ENCODE measurements around the gene FANCE. TPM values are rescaled to one million over a fixed set of nuclear protein-coding genes. Genes with fewer than 3 reads are reported as not detected.

FANCE gene
- total RNA-seq, 2 donors from 2014 or later = 4.9 to 9.2 TPM

GRCh38 chr6:35505999-35506412, 53.9 kb downstream of the FANCE start:
- Histone ChIP-seq H3K27me3 (no peaks in the 10 kb centered on the region), H3K4me3 (no peak overlapping the region), H3K27ac (no peak overlapping the region), H3K9me3 (no peaks in the 10 kb centered on the region), H3K36me3 (replicated peaks in 1 of 2; ENCODE audit: insufficient read depth in 1 of 2, low read depth in 2 of 2) (no peaks in the 10 kb centered on the region), H3K4me1 (no peaks in the 10 kb centered on the region)
- ATAC-seq (no peak), DNase-seq (no peak)
- intact Hi-C loops (cut with DNase I) = no loop called here
- WGBS, 2 donors = 31 to 57% methylated on average over 9 to 21 of the region's 21 CpGs
- TF ChIP-seq POLR2A (IDR thresholded peaks at IDR 0.05) = no peak
- no peak for TF ChIP-seq CTCF (IDR thresholded peaks at IDR 0.05)

GRCh38 chr6:35506536-35506935, 54.4 kb downstream of the FANCE start:
- Histone ChIP-seq H3K36me3 (replicated peaks in 1 of 2; ENCODE audit: insufficient read depth in 1 of 2, low read depth in 2 of 2) (no peaks in the 10 kb centered on the region), H3K27me3 (no peaks in the 10 kb centered on the region), H3K27ac (no peak overlapping the region), H3K4me3 (no peak overlapping the region), H3K9me3 (no peaks in the 10 kb centered on the region), H3K4me1 (no peaks in the 10 kb centered on the region)
- WGBS, 2 donors = 89 to 96% methylated on average over 3 of the region's 3 CpGs
- intact Hi-C loops (cut with DNase I) = no loop called here
- ATAC-seq (no peak), DNase-seq (no peak)
- no peak for TF ChIP-seq POLR2A (IDR thresholded peaks at IDR 0.05)

GRCh38 chr6:35507221-35507620, 55.1 kb downstream of the FANCE start:
- H3K4me3 ChIP-seq = no peak overlapping the region
- 93 to 96% methylated on average over 2 of the region's 2 CpGs for WGBS, 2 donors
- peaks cover 0 to 2% of the 10 kb centered on the region in 2 donors for H3K27me3 ChIP-seq
- intact Hi-C loops (cut with DNase I) = no loop called here
- no peak for DNase-seq
- TF ChIP-seq CTCF (IDR thresholded peaks at IDR 0.05) = no peak
- no peak for TF ChIP-seq POLR2A (IDR thresholded peaks at IDR 0.05)
- H3K27ac ChIP-seq = no peak overlapping the region
- no peaks in the 10 kb centered on the region for H3K4me1 ChIP-seq
- no peaks in the 10 kb centered on the region for H3K36me3 ChIP-seq (replicated peaks in 1 of 2; ENCODE audit: insufficient read depth in 1 of 2, low read depth in 2 of 2)
- no peak for ATAC-seq
- H3K9me3 ChIP-seq = no peaks in the 10 kb centered on the region

- Histone ChIP-seq H3K27ac (no peak overlapping the region), H3K4me3 (no peak overlapping the region), H3K4me1 (no peaks in the 10 kb centered on the region), H3K9me3 (no peaks in the 10 kb centered on the region), H3K27me3 (peaks cover 0 to 5% of the 10 kb centered on the region in 2 donors), H3K36me3 (replicated peaks in 1 of 2; ENCODE audit: insufficient read depth in 1 of 2, low read depth in 2 of 2) (no peaks in the 10 kb centered on the region)
- DNase-seq (no peak), ATAC-seq (no peak)
- WGBS, 2 donors = 63% methylated on average over 2 of the region's 2 CpGs
- TF ChIP-seq CTCF (IDR thresholded peaks at IDR 0.05) (no peak), POLR2A (IDR thresholded peaks at IDR 0.05) (no peak)
- intact Hi-C loops (cut with DNase I) = no loop called here
Observed at GRCh38 chr6:35508027-35508426, 55.9 kb downstream of the FANCE start.

- TF ChIP-seq POLR2A (IDR thresholded peaks at IDR 0.05) = no peak
- no peak for TF ChIP-seq CTCF (IDR thresholded peaks at IDR 0.05)
- Histone ChIP-seq H3K4me3 (no peak overlapping the region), H3K4me1 (no peaks in the 10 kb centered on the region), H3K27me3 (peaks cover 0 to 5% of the 10 kb centered on the region in 2 donors), H3K9me3 (no peaks in the 10 kb centered on the region), H3K36me3 (replicated peaks in 1 of 2; ENCODE audit: insufficient read depth in 1 of 2, low read depth in 2 of 2) (no peaks in the 10 kb centered on the region), H3K27ac (no peak overlapping the region)
- ATAC-seq = no peak
- intact Hi-C loops (cut with DNase I) = no loop called here
- 55 to 57% methylated on average over 5 of the region's 5 CpGs for WGBS, 2 donors
- no peak for DNase-seq
Observed at GRCh38 chr6:35508542-35508941, 56.4 kb downstream of the FANCE start.

Data from body of pancreas (tissue), 4 donors.